ENCODE data around the gene LRCH1. TPM values are rescaled to one million over a fixed set of nuclear protein-coding genes. Genes with fewer than 3 reads are reported as not detected.

Gene LRCH1
- total and polyA plus RNA-seq, 2 of the 13 experiments (the other 11 are each of a cell fraction or from before 2014, with no cell fraction given): 4.1 to 12.6 TPM

DNA sequence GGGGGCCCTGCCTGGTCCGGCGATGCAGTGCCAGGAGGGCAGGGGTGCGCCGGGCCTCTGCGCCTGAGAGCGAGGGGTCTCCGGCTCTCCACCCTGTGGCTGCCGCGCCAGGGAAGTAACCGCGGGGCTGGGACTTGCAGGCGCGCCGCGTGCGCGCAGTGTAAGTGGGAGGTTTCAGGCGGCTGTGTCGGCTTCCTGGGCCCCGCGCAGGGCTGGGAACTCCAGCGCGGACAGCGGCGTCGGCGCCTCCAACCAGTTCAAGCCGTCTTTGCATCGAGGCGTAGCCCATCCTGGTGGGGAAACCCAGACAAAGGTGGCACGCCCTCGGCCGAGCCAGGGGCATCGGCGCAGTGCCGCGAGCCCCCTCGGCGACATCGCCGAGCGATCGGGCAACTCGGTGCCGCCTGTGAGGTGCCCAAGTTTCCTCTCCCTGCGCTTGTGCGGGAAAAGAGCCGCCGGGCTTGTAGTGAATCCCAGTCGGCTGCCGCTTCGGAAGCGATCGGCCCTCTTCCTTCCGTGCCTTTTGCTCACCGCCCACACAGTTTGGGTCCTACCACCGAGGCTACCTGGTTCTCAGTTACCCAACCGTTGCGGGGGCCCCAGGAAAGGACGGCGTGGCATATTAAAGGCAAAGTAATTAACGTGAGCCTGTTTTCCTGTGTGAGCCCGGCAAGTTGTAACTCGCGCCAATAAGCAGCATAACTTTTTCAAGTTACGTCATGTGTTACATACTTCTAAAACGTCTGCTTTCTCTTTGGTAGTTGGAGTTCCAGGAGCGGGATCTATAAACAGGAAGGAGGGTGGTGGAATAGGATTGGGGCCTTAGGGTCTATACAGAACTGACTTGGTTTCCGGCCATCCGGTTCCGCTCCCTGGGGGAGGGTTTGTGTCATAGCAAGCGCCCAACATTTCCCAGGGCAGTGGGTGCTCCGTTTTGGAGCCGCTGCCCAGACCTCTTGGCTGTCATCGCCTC, 1.2 kb downstream of the LRCH1 start (continued):
- TF ChIP-seq, protein P1, sequence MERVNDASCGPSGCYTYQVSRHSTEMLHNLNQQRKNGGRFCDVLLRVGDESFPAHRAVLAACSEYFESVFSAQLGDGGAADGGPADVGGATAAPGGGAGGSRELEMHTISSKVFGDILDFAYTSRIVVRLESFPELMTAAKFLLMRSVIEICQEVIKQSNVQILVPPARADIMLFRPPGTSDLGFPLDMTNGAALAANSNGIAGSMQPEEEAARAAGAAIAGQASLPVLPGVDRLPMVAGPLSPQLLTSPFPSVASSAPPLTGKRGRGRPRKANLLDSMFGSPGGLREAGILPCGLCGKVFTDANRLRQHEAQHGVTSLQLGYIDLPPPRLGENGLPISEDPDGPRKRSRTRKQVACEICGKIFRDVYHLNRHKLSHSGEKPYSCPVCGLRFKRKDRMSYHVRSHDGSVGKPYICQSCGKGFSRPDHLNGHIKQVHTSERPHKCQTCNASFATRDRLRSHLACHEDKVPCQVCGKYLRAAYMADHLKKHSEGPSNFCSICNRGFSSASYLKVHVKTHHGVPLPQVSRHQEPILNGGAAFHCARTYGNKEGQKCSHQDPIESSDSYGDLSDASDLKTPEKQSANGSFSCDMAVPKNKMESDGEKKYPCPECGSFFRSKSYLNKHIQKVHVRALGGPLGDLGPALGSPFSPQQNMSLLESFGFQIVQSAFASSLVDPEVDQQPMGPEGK (CRISPR knock-in tag; IDR thresholded peaks at IDR 0.05): peak; percentile 59
- TF ChIP-seq, protein P2, sequence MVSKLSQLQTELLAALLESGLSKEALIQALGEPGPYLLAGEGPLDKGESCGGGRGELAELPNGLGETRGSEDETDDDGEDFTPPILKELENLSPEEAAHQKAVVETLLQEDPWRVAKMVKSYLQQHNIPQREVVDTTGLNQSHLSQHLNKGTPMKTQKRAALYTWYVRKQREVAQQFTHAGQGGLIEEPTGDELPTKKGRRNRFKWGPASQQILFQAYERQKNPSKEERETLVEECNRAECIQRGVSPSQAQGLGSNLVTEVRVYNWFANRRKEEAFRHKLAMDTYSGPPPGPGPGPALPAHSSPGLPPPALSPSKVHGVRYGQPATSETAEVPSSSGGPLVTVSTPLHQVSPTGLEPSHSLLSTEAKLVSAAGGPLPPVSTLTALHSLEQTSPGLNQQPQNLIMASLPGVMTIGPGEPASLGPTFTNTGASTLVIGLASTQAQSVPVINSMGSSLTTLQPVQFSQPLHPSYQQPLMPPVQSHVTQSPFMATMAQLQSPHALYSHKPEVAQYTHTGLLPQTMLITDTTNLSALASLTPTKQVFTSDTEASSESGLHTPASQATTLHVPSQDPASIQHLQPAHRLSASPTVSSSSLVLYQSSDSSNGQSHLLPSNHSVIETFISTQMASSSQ (IDR thresholded peaks at IDR 0.05; ENCODE audit: low read depth): no peak
- TF ChIP-seq, protein P2 (CRISPR knock-in tag; IDR thresholded peaks at IDR 0.05; ENCODE audit: borderline replicate concordance): no peak; the same call in 1 of the 2 replicates
- TF ChIP-seq FOXM1 (CRISPR knock-in tag; IDR thresholded peaks at IDR 0.05): no peak
- TF ChIP-seq ZNF746 (CRISPR knock-in tag; IDR thresholded peaks at IDR 0.05): no peak; the same call in 1 of the 2 replicates
- TF ChIP-seq, protein P3, sequence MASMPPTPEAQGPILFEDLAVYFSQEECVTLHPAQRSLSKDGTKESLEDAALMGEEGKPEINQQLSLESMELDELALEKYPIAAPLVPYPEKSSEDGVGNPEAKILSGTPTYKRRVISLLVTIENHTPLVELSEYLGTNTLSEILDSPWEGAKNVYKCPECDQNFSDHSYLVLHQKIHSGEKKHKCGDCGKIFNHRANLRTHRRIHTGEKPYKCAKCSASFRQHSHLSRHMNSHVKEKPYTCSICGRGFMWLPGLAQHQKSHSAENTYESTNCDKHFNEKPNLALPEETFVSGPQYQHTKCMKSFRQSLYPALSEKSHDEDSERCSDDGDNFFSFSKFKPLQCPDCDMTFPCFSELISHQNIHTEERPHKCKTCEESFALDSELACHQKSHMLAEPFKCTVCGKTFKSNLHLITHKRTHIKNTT (CRISPR knock-in tag; IDR thresholded peaks at IDR 0.05): no peak
- no peak for TF ChIP-seq ZNF282 (IDR thresholded peaks at IDR 0.05; ENCODE audit: partially characterized antibody)
- no peak for TF ChIP-seq BHLHE40 (IDR thresholded peaks at IDR 0.05; ENCODE audit: low read length)
- no peak for TF ChIP-seq ZNF331 (CRISPR knock-in tag; IDR thresholded peaks at IDR 0.05)
- TF ChIP-seq ZFX (CRISPR knock-in tag; IDR thresholded peaks at IDR 0.05; ENCODE audit: low read depth): no peak; the same call in 1 of the 2 replicates
- TF ChIP-seq ZNF615 (CRISPR knock-in tag; IDR thresholded peaks at IDR 0.05; ENCODE audit: borderline replicate concordance): no peak
- TF ChIP-seq HES4 (CRISPR knock-in tag; IDR thresholded peaks at IDR 0.05; ENCODE audit: borderline replicate concordance): no peak
- TF ChIP-seq ZNF577 (CRISPR knock-in tag; IDR thresholded peaks at IDR 0.05; ENCODE audit: borderline replicate concordance, low read depth): no peak
- TF ChIP-seq, protein P4, sequence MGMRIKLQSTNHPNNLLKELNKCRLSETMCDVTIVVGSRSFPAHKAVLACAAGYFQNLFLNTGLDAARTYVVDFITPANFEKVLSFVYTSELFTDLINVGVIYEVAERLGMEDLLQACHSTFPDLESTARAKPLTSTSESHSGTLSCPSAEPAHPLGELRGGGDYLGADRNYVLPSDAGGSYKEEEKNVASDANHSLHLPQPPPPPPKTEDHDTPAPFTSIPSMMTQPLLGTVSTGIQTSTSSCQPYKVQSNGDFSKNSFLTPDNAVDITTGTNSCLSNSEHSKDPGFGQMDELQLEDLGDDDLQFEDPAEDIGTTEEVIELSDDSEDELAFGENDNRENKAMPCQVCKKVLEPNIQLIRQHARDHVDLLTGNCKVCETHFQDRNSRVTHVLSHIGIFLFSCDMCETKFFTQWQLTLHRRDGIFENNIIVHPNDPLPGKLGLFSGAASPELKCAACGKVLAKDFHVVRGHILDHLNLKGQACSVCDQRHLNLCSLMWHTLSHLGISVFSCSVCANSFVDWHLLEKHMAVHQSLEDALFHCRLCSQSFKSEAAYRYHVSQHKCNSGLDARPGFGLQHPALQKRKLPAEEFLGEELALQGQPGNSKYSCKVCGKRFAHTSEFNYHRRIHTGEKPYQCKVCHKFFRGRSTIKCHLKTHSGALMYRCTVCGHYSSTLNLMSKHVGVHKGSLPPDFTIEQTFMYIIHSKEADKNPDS (CRISPR knock-in tag; IDR thresholded peaks at IDR 0.05): no peak
- TF ChIP-seq ATF1 (CRISPR knock-in tag; IDR thresholded peaks at IDR 0.05): no peak
- TF ChIP-seq XBP1 (CRISPR knock-in tag; IDR thresholded peaks at IDR 0.05): no peak
- TF ChIP-seq DNMT3B (CRISPR knock-in tag; conservative IDR thresholded peaks at IDR 0.05): no peak
- TF ChIP-seq, protein P5, sequence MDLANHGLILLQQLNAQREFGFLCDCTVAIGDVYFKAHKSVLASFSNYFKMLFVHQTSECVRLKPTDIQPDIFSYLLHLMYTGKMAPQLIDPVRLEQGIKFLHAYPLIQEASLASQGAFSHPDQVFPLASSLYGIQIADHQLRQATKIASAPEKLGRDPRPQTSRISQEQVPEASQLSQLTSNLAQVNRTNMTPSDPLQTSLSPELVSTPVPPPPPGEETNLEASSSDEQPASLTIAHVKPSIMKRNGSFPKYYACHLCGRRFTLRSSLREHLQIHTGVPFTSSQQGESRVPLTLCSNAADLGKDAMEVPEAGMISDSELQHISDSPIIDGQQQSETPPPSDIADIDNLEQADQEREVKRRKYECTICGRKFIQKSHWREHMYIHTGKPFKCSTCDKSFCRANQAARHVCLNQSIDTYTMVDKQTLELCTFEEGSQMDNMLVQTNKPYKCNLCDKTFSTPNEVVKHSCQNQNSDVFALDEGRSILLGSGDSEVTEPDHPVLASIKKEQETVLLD (CRISPR knock-in tag; IDR thresholded peaks at IDR 0.05; ENCODE audit: low read depth): no peak

All from HepG2 (cell line).